ENCODE data around the gene ENGASE.

DNA sequence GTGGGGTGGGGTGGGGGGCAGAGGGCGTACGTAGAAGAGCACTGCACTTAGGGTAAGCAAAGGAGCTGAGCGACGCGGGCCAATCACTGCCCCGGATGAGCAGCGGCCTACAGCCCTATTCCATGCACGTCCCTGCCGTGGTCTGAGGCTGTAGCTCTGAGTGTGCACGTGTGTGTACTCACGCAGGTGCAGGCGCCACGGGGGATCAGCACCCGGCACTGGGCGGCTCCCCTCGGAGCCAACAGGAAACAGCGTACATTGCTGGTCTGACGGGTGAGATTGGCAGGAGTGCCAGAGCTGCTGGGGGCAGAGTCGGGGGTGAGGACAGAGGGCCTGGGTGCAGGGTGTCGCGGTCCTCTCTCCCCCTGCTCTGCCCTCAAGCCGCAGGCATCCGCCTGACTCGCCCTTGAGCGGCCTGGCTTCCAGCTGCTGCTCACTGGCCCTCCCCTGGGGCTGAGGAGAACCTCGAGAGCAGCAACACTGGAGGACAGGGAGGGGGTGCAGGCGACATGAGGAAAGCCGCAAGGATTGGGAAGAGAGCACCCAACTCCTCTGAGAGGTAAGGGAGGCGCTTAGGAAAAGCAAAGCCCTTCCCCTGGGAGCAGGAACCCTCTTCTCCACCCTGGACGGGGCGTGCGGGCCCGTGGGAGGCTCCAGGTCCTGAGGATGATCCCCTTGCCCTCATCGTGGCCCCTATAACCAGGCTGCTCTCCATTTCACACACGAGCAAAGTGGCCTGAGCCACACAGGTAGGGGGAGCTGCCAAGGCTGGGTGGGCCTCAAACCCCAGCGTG, 57.8 kb downstream of the ENGASE start:
- TF ChIP-seq, protein P1, sequence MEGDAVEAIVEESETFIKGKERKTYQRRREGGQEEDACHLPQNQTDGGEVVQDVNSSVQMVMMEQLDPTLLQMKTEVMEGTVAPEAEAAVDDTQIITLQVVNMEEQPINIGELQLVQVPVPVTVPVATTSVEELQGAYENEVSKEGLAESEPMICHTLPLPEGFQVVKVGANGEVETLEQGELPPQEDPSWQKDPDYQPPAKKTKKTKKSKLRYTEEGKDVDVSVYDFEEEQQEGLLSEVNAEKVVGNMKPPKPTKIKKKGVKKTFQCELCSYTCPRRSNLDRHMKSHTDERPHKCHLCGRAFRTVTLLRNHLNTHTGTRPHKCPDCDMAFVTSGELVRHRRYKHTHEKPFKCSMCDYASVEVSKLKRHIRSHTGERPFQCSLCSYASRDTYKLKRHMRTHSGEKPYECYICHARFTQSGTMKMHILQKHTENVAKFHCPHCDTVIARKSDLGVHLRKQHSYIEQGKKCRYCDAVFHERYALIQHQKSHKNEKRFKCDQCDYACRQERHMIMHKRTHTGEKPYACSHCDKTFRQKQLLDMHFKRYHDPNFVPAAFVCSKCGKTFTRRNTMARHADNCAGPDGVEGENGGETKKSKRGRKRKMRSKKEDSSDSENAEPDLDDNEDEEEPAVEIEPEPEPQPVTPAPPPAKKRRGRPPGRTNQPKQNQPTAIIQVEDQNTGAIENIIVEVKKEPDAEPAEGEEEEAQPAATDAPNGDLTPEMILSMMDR (IDR thresholded peaks at IDR 0.05), result no peak
- TF ChIP-seq POLR2A (IDR thresholded peaks at IDR 0.05) (no peak), EP300 (IDR thresholded peaks at IDR 0.05) (no peak)

Measured in tibial nerve (tissue), 4 donors.